GM21526 (cell line): Measurements from ENCODE around the gene MKNK2.
A peak's percentile ranks its signal among the peaks of the same experiment; 100 is the strongest.
"Not testable (repeated sequence)": the region's sequence is repeated elsewhere in the genome, so short reads cannot be mapped to it uniquely, and the experiment has no call there.

ENCODE experiments used
- ATAC-seq: cut with Tn5 transposase; IDR thresholded peaks from one replicate; pipeline ENCODE4 v1.9.1; 2021; ENCODE audit warnings: moderate library complexity; ENCODE audit not compliant: unreplicated experiment, low FRiP score

Gene MKNK2

DNA sequence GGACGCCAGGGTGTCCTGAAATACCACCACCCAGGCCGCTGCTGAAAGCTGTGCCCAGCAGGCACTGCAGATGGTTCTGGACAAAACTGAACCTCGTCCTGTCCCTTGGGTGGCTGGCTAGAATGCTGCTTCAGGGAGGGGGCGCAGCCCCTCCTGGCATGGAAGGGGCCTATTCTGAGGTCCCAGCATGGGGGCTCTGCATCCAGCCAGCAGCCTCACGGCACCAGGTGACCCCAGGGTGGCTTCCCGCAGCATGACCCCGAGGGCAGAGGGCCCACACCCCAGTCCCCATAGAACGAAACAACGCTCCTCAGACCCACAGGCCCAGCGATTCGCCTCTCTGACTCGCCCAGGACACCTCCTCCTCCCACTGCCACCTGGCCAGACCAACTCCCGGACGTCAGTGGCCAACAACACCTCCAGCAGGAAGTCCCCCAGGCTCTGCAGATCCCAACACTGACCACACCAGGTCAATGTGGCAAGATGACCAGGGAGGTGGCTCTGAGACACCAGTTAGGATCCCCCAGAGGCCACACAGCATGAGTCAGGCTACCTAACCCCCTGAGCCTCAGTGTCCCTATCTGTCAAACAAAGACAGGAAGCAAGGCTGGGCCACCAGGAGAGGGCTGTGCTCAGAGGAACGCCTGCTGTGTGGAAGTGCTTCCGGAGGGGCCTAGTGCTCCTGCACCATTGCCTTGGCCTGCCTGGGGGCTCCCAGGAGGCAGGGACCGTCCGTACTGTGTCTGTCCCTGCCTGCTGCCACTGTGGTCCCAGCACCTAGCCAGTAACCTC, 6.1 kb downstream of the MKNK2 start:
- ATAC-seq, result no peak

DNA sequence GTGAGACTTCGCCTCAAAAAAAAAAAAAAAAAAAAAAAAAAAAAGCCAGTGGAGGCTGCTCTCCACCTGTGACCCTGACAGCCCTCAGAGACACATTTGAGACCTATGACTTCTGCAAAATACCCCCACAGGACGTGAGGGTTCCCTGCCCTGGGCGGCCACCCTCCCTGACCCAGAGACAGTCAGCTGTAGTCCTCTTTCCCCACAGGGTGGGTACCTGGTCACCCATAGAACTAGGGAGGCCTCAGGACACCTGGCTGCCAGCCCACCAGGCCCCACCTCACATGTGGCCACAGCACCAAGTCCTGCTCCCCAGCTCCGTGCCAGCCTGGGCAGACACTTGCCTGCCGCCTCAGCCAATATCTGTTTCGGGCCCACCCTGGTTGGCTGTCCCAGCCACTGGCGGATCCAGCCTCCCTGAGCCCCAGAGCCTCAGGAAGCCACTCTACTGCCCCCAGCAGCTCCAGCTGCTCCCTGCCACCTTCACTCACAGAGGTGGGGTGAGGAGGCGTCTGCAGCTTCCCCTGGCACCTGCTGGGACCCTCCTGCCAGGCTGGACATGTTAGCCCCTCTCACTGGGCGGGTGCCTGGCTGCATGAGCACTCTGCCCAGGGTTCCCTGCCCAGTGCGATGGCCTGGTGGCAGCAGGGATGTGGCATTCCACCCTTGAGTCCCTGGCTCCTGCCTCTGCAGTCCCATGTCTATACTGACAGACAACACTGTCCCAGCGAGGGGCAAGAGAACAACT, 6.9 kb downstream of the MKNK2 start:
- ATAC-seq, result no peak

GRCh38 chr19:2043251-2043641, 7.8 kb downstream of the MKNK2 start:
- ATAC-seq, result no peak

DNA sequence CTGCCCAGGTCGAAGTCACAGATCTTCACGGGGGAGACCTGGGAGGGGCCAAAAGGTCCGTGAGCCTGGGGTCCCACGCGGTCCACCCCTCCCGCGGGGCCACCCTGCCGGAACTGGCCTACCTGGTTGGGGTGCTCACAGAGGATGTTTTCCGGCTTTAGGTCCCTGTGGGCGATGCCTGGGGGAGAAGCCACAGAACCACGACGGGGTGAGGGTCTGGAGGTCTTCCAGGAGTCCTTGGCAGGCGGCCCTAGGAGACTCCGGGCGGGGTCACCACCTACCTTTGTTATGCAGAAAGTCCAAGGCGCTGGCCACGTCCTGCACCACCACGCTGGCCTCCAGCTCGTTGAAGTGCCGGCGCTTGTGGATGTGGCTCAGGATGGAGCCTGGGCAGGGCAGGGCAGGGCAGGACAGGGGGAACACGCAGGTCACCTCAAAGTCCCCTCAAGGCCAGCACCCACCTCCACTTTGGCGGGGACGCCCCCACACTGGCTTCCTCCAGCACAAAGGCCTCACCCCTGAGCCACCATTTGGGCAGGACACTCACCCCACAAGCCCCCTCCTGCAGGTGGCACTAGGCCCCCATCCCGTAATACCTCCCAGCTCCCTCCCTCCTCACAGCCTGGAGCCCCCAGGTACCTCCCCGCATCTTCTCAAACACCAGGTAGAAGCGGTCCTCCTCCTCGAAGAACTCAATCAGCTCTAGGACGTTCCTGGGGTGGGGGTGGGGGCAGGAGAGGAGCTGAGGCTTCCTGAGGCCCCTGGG, 8.4 kb downstream of the MKNK2 start:
- ATAC-seq, result peak; percentile 10

- ATAC-seq, result peak; percentile 48
These were observed 9.2 kb downstream of the MKNK2 start for GRCh38 chr19:2041683-2042484.

DNA sequence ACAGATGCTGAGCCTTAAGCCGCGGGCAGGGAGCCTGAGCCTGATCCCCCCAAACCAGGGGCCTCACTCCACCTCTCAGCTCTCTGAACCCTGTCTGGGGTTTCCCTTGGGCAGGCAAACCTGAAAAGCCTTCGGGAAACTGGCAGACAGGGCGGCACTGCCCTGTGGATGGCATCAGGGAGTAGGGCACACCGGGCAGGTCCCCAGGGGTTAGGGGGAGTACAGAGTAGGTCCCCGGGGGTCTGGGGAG, 9.7 kb downstream of the MKNK2 start:
- no peak for ATAC-seq

DNA sequence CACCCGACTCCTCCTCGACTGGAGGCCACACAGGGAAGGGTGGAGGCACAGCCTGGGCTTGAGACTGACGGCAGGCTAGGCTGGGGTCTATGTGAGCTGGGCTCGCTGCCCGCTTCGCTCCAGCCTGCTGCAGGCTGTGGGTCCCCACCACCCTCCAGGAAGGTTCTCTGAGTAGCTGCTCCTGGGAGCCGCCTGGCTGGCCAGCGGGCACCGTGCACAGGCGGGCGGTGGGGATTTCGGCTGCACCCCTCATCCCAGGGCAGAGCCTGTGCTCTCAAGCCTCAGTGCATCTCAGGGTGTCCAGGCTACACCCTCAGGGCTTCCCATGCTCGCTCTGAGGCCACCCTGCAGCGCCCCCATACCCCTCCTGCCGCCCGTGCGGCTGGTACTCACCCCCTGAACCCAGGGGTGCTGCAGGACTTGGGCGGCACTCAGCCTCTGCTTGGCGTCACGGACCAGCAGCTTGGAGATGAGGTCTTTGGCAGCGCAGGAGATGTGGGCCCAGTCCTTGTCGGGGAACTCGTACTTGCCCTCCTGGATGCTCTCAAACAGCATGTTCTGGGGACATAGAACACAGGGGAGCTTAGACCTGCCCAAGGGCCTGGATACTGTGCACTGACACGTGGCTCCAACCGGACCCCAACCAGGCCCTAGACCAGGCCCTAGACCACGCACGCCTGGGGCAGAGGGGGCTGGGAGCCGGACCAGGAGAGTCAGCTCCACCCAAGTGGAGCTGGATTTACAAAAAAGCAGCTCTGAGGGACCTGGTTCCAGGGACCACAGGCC, 10.2 kb downstream of the MKNK2 start:
- ATAC-seq, result no peak

- ATAC-seq, result no peak
These were observed 10.9 kb downstream of the MKNK2 start for GRCh38 chr19:2039959-2040646.

- ATAC-seq, result no peak
These were observed 11.7 kb downstream of the MKNK2 start for GRCh38 chr19:2039089-2039958.

DNA sequence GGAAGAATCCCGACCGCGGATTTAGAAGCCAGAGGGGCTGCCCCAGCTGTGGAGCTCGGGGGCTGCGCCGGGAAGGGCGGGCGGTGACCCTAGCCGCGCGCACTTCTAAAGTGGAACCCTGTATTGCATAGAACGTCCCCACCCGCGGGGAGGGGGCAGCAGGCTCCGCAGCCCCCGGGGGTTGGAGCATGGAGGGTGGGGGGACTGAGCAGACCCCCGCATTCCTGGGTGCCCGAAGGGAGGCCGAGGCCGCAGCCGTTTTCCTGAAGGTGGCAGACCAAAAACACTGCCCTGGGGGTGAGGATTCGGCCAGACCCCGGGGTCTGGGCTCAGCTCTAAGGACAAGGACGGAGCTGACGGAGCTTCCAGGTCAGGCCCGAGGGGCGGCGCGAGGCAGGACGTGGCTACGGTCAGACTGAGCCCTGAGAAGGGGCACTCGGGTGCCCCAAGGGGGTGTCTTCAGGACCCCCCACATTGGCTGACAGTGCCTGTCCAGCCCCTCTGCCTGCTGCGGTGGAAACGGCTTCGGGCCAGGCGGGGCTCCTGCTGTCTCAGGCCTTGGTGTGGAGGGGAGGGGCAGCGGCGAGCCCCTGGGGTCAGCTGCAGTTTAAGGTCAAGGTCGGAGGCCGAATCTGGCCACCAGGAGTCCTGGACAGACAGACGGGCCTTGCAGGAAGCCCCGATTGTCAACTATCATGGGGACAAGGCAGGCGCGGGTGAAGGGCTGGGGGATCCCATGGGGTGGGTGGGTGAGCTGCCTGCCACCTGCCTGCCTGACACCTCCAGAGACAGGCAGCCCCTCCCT, 12.6 kb downstream of the MKNK2 start:
- no peak for ATAC-seq

- ATAC-seq, result no peak
These were observed 13.3 kb downstream of the MKNK2 start for GRCh38 chr19:2037651-2038255.

DNA sequence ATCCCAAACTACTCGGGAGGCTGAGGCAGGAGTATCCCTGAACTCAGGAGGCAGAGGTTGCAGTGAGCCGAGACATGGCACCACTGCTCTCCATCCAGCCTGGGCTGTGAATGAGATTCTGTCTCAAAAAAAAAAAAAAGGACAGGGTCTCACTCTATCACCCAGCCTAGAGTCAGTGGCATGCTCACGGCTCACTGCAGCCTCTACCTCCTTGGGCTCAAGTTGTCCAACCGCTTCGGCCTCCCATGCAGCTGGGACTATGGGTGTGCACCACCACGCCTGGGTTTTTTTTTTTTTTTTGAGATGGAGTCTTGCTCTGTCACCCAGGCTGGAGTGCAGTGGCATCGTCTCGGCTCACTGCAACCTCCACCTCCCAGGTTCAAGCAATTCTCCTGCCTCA, 14.6 kb downstream of the MKNK2 start:
- no peak for ATAC-seq

DNA sequence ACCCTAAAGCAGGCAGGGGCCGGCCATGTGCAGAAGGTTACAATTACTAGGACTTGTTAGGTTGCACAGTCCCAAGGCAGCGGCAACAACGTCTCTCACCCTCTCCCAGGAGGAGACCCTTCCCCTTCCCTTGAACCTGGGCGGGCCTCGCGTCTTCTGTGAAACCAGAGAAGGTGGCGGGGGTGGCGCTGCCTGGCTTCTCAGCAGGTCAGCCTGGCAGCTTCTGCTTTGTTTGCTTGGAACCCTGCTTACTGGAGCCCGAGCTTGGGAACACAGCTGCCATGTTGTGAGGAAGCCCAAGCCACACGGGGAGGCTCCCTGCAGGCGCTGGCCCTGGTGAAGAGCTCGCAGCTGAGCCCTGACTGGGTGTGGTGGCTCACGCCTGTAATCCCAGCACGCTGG, 15.5 kb downstream of the MKNK2 start:
- no peak for ATAC-seq

- no peak for ATAC-seq
These were observed 16.1 kb downstream of the MKNK2 start for GRCh38 chr19:2034729-2035589.

DNA sequence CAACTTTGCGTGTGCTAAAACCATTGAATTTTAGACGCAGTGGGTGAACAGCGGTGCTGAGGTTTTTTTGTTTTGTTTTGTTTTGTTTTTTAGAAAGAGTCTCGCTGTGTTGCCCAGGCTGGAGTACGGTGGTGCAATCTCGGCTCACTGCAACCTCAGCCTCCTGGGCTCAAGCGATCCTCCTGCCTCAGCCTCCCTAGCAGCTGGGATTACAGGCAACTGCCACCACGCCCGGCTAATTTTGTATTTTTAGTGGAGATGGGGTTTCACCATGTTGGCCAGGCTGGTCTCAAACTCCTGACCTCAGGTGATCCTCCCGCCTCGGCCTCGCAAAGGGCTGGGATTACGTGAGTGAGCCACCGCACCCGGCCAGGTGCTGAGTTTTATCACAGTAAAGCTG, 16.8 kb downstream of the MKNK2 start:
- not testable (repeated sequence) for ATAC-seq

GRCh38 chr19:2033825-2034159, 17.3 kb downstream of the MKNK2 start:
- no peak for ATAC-seq
